ENCODE data around the gene HGFAC.

GRCh38 chr4:3417448-3417847, 24.3 kb upstream of the HGFAC start:
- TF ChIP-seq CTCF (conservative IDR thresholded peaks at IDR 0.05; ENCODE audit: low read depth, low read length) (no peak), EZH2 (IDR thresholded peaks at IDR 0.05; ENCODE audit: low read length, unreplicated experiment) (no peak)
